GM12875 (cell line): Measurements from ENCODE around the gene HOXC5.

Source experiments
- H3K4me3 ChIP-seq: one replicate; pipeline ENCODE4 v1.5.1; 2011; ENCODE audit warnings: low read depth, low read length, control low read depth
- TF ChIP-seq, protein P1 (sequence below): IDR thresholded peaks from 2 replicates; pipeline ENCODE4 v1.5.1; 2011; ENCODE audit warnings: low read depth, mild to moderate bottlenecking, control low read depth, inconsistent platforms, low read length, moderate library complexity, borderline replicate concordance; ENCODE audit not compliant: insufficient read depth

Gene HOXC5

DNA sequence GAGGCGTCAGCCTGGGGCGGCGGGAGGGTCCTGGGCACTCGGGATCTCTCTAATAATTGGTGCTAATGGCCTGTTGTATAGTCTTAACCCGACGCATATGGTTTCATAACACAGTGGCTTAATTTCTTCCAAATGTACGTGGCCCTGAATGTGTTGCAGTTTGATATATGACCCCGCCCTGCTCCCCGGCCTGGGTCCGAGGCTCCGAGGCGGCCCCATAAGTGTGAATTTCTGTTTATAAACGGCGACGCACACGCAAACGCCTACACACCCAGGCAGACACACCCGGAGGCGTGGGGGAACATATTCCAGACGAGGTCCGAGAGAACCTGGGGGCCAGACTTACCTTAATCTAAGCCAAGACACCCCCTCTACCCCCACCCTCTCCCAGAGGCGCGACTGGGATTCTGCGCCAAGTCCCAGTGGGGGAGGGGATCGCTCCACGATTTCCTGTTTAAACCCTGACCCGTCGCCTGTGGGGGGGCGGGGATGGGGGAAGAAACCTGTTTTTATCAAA lies 14.3 kb upstream of the HOXC5 start:
- peak overlapping the region; percentile 69 for H3K4me3 ChIP-seq
- TF ChIP-seq, protein P1, sequence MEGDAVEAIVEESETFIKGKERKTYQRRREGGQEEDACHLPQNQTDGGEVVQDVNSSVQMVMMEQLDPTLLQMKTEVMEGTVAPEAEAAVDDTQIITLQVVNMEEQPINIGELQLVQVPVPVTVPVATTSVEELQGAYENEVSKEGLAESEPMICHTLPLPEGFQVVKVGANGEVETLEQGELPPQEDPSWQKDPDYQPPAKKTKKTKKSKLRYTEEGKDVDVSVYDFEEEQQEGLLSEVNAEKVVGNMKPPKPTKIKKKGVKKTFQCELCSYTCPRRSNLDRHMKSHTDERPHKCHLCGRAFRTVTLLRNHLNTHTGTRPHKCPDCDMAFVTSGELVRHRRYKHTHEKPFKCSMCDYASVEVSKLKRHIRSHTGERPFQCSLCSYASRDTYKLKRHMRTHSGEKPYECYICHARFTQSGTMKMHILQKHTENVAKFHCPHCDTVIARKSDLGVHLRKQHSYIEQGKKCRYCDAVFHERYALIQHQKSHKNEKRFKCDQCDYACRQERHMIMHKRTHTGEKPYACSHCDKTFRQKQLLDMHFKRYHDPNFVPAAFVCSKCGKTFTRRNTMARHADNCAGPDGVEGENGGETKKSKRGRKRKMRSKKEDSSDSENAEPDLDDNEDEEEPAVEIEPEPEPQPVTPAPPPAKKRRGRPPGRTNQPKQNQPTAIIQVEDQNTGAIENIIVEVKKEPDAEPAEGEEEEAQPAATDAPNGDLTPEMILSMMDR, result no peak

DNA sequence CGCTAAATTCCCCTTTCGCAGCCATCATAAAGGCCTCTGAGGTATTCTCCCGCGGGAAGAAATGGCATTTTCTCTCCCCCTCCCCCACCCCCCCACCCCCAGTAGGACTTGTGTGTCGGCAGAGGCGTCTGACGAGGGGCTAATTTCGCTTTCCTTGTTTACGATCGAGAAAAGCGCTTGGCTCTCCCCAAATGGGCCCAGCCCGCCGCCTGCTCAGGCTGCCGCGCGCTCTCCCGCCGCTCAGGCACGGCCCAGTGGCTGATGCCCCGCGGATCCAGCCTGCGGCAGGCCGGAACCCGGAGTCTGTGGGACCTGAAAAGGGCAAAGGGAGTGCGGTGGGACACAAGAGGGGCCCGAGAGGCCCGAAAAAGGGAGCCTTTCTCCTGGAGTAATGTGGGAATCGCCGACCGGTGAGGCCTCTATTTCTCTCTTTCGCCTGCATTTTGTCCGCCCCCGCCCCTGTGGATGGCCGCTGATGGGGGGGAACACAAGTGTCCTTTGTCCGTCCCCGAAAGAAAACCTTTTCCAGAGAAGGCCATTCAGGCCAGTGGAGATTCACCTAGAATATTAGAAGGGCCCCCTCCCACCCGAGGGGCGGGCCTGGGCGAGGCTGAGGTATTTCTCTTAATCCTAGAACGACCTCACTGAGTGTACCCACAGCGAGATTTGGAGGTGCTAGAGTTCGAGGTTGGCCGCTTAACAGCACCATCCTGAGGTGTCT lies 13.6 kb upstream of the HOXC5 start:
- no peak overlapping the region for H3K4me3 ChIP-seq
- TF ChIP-seq, protein P1, result no peak

DNA sequence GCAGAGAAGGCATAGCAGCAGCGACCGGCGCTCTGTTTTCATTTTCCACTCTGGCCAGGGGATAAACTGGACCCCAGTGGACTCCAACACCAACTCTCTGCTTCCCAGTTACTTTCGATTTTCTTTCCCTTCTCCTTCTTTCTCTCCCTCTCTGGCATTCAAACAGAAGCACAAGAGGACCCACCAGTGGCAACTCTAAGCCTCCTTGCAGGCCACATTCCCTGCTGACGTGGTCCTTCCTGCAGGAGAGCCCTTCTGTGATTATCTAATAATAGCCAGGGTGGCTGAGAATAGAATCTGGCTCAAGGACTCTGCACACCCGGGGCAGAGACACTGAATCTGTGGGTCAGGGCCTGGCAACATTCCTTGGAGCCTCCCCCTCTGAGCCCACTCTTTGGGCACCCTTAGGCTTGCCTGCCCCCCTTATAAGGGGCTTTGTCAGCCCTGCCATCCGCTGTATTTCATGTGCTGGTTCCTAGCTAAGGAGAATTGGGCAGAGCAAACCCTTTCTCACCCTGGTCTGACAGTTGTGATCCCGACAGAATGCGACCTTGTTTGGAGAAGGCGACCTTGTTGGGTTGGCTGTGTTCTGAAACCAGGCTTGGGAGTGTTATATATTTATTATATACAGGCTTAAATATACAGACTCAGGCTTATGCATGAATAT lies 12.8 kb upstream of the HOXC5 start:
- TF ChIP-seq, protein P1, result no peak
- H3K4me3 ChIP-seq, result no peak overlapping the region

DNA sequence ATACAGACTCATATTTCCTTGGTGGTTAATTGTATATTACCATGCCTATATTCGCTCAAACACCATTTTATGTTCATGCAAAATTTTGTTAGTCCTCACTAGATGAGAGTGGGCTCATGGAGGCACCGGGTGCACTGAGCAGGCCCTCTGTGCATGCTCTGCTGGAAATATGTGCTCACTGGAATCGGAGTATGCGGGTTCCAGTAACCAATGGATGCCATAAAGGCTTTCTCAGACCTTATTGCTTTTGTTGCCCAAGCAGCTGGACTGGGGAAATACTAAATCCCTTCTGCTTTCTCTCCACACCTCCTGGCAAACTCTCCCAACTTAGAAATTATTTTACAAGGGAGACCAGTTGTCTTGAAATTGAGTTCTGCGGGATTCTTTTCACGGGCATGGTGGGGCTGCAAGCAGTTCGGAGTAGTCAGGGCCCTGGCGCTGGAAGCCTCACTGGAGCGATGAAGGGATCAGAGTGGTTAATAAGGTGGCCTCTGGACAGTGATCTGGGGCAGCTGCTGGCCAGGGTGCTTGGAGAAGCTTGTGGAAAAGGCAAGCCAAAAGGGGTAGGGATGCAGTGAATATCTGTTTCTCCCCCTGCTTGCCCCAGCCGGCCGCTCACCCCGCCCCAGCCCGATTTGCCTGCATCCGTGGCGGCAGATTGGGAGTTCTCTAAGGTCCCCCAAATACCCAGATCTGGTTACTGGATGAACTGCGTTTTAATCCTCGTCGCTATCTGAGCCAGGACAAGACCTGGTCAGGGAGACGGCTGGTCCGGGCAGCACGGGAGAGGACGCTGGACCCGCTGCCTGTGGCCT lies 12.1 kb upstream of the HOXC5 start:
- TF ChIP-seq, protein P1, result no peak
- no peak overlapping the region for H3K4me3 ChIP-seq

DNA sequence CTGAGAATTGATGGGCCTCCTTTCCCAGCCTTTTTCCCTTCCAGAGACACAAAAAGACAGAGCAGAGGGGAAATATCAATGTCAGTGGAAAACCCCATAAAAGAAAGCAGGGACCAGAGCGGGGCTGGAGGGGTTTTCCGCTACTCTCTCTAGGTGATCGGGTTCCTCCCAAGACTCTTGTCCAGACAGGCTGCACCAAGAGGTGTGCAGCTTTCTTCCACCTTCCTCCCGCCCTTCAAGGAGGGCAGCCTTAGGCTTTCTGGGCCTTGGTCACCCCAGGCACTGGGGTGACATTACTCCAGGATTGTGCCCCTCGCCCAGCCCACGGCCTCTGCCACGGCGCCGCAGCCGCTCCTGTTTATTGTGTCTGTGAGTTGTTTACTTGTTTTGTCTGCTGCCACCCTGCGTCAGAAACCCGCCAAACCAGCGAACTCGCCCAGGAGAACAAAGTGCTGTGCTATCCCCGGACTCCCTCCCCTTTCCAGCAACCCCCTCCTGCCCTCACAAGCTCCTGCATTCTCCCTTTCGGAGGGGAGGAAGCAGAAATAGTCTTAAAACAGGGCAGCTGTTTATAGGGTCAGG lies 11.3 kb upstream of the HOXC5 start:
- H3K4me3 ChIP-seq, result peak overlapping the region; percentile 11
- TF ChIP-seq, protein P1, result peak; percentile 51

DNA sequence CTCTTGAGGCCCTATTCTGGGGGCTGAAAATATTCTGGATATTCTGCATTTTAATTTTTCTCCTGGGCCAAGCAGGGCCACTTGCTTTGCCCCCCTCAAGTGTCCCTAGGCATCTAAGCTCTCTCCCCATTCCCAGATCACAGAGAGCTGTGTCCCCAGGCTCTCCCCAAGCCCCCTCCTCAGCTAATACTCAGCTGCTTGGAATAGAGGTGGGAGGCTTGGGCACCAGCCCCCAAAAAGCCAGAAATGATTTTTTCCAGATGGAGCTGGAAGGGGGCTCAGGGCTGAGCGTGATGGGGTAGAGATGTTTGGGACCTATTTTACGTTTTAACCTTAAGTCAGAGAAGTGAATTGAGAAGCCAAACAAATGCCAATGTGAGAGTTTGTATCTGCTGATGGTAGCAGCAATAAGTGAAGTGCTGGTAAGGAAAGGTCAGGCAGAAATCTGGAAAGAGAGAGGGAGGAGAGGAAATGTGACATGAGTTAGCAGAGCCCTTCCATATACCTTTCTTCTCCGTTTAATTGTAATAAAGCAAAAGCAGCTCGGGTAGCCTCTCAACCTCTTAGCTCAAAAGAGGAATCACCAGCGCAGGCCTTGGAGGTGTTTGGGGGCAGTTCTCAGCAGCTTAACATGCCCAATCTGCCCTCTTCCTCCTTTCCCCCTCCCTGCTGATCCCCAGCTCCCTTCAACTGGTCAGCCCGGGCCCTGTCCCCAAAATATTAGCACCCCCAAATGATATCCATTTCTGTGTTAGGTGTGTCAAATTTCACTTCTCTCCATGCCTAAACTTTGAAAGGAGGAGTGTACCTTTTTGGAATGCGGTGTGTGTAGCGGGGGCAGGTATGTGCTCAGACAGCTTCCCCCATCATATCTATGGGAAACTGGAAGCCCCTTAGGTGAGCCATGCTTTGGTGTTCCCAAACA lies 9.6 kb upstream of the HOXC5 start:
- no peak overlapping the region for H3K4me3 ChIP-seq
- TF ChIP-seq, protein P1, result no peak
